Stimulated activated CD4-positive, alpha-beta T cell treated with anti-CD3 and anti-CD28 coated beads, TNF-alpha, amount 100 ng/mL, for 48 hours (primary cell): ENCODE data around the gene SLC39A7.

Experiments
- DNase-seq, 3 donors: peaks; one replicate each; pipeline ENCODE4 v3.0.0-alpha.2; 2020; ENCODE audit warnings: low read depth in 3 of 3

The SLC39A7 gene, protein sequence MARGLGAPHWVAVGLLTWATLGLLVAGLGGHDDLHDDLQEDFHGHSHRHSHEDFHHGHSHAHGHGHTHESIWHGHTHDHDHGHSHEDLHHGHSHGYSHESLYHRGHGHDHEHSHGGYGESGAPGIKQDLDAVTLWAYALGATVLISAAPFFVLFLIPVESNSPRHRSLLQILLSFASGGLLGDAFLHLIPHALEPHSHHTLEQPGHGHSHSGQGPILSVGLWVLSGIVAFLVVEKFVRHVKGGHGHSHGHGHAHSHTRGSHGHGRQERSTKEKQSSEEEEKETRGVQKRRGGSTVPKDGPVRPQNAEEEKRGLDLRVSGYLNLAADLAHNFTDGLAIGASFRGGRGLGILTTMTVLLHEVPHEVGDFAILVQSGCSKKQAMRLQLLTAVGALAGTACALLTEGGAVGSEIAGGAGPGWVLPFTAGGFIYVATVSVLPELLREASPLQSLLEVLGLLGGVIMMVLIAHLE

DNA sequence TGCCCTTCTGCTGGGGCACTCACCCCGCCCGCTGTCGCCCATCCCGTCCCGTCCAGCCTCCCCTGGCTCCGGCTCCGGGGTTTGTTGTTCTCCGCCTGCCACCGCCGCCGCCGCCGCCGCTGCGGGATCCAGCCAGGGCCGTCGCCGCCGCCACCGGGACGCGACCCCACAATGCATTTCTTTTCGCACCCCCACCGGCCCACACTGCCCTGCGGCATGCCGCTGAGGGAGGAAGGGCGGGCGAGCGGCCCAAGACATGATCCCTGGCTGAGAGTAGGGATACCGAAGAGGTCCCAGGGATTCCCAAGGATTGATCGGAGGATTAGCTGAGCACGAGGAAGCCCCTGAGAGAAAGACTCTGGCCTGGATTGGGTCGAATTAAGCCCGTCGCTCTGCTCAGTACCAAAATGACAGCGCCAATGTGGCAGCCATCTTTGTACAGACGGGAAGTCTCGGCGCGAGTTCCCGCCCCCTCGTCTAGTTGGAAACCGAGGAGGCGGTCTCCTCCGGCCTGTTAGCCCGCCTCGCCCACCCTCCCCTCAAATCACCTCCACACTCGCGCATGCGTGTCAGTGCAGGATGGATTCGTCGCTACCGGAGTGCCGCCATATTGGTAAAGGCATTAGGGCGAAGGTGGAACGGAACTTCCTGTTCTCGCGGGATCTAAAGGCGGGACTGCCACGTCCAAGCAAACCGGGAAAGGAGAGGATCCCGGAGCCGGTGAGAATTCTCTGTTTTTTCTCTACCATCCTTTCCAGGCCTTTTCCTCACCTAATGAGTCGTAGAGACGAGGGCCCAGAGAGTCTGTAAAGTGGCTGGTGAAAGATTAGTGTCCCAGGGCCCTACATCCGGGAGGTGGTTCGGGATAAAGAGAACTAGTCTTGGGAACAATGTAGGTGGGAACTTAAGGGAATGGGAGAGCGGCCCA is at the start of gene SLC39A7, which contains the start of gene RXRB:
SLC39A7 (plus strand) TSS at position 649 of the 928 bp plus-strand sequence. CDS start 379 bp downstream, outside the sequence.
RXRB (minus strand) TSS at position 447 of the 928 bp plus-strand sequence; CDS start at position 258, 189 bp downstream.
- peak; percentile 97 to 99 (median 99) for DNase-seq

DNA sequence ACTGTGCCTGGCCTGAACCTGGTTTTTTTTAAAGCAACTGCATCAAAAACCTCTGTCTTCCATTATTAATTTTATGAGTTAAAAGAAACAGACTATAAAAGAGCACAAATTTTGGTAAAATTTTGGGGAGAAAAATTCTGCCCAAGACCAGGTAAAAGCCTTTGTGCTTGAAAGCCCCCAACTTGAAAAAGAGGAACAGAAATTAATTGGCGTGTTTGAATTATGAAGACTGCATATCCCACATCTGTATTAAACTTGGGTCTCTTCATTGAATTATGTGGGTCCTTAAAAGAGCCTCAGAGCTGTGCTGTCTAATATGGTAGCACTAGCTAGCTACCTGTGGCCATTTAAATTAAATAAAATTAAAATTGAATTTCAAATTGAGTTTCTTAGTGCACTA is 49.6 kb upstream of the SLC39A7 start:
- no peak for DNase-seq

DNA sequence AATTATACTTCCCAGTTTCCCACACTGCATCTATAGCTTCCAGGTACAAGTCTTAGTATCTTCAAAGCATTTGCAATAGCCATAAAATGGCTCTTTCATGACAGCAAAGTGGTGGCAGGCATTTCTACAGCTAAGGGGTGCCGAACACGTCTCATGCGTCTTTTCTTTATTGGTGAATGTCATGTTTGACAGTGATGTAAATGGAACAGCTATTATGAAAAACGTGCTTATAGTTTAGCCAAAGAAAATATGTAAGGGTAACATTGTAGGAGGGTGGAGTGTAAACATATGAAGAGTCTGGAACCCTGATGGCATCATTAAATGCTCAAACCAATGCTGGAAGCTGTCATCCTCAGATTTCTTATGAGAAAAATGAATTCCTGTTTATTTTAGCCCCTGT is 46.3 kb upstream of the SLC39A7 start:
- no peak for DNase-seq

DNA sequence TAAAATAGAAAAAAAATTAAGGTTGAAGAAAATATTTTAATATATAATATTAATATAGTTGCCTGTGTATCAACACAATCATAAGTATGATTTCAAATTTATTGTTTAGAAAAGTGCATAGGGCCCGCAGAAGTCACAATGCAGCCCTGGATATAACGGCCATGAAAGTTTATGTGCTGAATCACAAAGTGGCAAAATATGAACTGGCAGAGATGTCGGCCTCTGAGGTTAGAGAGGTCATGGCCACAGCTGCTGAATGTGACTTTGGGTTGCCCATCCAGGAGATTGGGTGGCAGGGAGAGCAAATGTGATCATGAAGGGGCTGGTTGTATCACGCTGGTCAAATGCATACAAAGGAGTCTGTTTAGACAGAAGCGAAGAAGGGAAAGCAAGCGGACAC is 44.1 kb upstream of the SLC39A7 start:
- no peak for DNase-seq

DNA sequence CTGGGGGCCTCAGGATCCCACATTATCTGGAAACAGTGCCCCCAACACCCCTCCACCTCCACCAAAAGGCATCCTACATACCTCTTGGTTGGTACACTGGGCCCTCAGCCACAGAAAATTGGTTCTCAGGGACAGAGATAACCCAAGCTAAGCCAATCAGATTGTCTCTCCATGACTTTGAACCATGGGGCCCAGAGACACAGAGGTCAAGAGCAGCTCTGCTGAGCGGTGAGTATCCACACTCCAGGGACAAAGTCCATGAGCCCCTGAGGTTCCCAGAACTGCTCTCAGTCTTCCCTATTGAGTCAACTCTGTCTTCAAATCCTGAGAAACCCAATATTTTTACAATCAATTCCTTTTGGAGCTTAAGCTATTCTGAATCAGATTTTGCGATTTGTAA is 43.7 kb upstream of the SLC39A7 start:
- DNase-seq = no peak

DNA sequence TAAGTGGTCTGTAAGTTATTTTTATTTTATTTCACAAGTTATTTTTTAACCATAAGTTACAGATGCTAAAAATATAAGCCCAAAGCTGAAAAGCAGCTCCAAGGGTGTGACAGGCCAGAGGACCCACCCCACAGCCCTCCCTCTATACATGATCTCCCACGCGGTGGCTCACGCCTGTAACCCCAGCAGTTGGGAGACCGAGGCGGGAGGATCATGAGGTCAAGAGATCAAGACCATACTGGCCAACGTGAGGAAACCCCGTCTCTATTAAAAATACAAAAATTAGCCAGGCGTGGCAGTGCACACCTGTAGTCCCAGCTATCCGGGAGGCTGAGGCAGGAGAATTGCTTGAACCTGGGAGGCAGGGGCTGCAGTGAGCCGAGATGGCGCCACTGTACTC is 40.6 kb upstream of the SLC39A7 start:
- DNase-seq = no peak

DNA sequence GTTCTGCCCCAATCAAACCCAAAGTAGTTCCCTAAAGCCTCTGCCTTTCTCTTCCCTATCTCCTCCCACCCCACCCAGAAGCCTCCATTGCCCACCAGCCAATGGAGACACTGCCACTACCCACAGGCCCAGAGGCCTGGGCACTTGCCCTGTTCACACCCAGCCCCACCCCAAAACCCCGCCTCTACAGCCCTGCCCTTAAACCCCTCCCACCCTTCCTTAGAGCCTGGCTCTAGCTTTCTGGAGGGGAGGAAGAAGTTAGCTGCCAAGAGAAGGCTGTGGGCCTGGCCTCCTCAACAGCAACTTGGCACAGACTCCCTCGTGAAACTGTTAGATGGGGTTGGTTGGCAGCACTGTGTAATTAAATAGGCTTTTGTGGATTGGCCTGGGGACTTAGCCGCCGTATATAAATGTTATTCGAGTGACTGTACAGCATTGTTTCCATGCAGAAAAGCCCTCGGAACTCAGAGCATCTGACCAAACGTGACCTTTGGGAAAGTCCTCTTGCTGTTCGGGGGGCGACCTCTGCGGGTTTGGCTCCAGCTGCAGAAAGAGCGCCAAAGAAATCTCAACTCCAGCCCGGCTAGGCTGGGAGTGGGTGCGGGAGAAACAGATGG is 39.8 kb upstream of the SLC39A7 start:
- DNase-seq = no peak

DNA sequence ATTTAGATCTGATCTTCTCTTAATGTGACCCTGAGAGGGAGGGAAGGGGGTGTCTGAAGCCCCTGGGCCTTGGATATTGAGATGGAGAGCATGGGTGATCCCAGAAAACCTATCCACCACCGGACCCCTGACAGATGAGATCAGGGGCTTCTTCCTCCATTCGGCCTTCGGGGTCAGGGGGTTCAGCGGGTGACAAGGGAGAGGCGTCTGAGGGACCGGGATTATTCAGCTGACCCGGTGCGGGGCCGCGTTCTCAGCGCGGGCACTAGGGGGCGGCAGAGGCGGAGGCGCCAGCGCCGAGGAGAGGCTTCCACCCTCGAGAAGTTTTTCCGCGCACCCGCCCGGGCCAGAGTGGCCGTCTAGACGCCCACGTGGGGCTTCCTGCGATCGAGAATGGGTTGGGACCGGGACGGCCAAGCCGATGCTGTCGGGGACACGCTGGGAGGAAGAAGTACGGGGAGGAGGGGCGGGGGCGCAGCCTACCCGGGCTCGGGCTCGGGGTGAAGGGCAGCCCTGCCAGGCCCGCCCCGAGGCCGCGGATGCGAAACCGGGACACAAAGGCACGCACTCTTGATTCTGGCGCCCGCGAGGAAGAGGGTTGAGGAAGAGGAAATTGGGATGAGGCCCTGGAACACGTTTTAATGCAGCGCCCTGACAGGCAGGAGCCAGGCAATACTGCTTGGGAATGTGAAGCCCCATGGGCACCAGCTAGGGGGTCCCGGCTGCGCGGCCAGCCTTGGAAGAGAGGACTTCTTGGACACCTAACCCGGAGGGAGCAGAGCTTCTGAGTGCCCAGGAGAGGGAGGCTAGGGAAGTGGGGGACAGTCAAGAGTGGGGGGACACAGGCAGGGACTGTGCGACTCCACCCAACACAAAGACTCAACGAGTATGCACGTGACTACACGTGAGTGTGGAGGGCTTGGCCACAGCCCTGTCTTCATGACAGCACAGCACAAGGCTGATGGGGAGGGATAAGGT is 39.0 kb upstream of the SLC39A7 start:
- DNase-seq = peak; percentile 66 to 81 (median 70)

DNA sequence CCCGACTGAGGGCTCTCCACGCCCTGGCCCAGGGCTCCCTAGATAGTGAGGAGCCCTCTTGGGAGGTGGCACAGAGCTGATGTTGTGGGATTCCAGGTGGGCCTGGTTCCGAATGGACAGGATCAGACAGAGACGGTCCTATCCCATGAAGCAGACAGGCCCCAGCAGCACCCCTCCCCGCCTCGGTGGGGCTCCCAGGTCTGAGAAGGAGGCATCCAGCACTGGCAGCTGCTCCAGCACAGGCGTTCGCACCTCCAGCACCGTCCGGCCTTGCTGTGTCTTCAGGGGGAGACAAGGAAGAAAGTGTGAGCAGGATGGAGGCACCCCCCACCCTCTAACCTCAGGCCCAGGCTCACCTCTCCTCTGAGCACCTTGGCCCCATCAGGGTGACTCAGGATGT is 37.1 kb upstream of the SLC39A7 start:
- DNase-seq = no peak

DNA sequence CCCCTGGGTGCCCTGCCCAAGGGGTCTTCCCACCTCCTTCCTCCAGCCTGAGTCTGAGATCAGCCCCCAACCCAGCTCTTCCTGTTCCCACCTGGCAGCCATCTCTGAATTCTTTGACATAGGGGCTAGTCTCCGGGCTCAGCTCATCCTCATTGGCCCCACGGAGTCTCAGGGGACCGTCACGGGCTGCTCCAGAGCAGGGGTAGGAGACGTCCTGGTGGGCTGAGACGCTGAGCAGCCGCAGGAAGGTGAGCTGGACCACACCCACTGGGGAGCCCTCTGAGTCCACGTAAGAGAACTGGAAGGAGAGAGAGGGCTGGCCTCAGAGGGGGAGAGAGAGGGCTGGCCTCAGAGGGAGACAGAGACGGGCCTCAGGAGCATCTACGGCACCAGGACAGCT is 36.5 kb upstream of the SLC39A7 start:
- DNase-seq = no peak

DNA sequence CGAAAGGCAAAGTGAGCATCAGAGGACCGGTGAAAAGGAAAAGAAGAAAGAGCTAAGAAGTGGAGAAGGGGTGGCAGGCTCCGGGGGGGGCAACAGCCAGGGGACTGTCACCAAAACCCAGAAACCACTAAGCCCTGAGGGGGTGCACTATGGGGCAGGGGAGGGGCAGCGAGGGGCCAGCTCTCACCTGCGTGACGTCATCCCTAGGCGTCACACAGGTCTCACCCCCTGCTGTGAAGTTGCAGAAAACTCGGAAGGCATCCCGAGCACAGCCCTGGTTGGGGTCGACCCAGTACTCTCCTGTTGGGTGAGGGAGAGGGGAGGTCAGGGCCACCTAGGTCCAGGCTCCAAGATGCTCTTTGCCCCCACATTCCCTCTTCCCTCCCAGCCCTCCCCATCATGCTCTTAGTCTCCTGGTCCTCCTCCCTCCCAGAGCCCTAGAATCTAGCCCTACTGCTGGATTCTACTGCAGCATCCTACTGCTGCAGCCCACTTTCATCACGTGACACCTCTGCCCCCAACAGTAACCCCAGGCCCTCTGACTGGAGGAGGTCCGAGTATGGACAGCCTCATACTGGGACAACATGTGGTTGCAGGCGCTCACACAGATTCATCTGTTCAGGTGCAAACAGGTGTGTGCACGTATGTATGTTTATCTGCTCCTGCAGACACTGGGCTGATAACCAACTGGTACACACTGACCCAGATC is 35.8 kb upstream of the SLC39A7 start:
- DNase-seq = no peak

DNA sequence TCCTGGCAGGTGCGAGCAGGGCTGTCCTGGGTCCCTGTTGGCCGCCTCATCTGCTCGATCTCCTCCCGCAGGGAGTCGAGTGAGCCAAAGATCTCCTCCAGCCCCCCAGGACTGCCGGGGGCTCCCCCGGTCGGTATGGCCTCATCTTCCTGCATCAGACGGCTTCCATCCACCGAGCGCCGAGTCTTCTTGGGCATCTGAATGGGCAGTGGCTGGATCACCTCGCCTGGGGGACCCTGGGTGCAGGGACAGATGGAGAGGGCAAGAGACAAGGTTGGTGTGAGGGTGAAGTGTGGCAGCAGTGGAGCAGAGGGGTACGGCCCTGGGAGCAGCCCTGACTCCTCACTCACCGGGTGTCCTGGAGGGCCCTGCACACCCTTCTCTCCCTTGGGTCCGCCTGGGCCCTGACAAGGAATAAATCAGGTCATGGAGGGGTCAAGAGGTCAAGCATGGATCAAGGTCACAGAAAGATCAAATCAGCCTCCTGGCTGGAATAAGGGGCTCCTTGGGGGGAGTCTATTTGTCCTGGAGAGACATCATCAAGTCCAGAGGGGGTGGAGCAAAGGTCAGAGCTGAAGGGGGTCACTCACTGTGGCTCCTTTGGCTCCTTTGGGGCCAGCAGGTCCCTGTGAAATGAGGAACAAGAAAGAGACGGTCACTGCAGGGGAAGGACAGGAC is 34.9 kb upstream of the SLC39A7 start:
- no peak for DNase-seq

DNA sequence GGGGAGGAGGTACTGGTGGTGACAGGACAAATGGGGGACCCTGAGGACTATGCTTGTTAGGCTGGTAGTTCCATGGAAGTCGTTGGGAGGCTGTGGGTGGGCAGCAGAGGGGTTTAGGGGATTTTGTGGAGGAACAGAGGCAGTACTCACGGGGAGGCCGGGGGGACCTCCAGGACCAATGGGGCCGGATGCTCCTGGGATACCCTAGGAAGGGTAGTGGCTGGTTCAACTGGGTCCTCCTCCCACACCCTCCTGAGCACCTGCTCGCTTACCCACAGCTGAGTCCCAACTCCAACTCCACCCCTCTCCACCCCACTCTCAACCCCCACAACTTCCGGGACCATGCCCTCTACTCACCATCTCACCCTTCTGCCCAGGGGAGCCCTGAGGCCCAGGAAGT is 34.3 kb upstream of the SLC39A7 start:
- no peak for DNase-seq

DNA sequence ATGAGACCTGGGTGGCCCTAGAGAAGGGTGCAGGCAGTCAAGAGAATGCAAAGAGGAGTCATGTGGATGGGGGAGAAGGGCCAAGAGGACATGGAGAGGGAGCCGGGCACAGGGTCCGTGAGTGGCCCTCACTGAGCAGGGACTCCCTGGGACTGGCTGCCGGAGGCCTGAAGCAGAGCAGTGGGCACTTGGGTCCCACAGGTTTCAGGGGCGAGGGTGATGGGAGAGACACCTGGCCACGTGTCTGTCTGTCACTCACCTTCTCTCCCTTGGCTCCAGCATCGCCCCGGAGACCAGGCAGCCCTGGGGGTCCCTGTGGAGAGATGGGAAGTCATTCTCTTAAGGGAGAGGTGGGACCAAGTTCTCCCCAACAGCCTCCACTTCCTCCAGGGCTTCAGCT is 33.9 kb upstream of the SLC39A7 start:
- no peak for DNase-seq

DNA sequence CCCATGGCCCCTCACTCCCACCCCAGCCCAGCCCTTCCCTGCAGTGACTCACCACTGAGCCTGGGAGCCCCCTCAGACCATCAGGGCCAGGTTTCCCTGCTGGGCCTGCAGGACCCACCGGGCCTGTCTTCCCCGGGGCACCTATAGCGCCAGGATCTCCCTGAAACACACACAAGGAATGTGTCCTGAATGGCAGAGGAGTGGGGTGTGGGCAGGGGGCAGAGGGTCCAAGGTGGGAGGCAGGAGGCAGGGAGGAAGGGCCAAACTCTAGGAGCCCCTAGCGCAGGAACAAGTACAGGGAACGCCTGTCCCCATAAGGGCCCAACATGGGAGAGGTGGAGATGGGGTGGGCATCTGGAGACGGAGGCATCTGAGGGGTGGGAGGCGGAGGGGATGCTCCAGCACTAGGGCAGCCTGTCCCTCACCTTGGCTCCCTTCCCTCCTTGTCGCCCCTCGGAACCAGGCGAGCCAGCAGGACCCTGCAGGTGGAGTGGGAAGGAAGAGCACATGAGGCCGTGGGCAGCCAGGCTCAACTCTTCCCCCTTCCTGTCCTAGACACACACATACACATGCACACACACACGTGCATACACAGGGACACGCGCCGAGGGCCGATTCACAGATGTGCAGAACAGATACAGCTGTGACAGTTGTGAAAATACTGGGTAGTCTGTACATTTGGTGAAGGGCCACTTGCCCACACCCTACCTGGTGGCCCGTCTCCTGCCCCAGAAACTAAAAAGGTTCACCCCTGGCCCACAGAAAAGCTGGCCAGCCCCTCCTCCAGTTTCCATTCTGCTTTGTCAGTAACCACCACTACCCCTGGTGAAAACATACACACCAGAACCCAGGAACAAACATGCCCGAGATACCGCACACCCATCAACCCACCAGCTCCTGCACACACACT is 33.0 kb upstream of the SLC39A7 start:
- DNase-seq = no peak

DNA sequence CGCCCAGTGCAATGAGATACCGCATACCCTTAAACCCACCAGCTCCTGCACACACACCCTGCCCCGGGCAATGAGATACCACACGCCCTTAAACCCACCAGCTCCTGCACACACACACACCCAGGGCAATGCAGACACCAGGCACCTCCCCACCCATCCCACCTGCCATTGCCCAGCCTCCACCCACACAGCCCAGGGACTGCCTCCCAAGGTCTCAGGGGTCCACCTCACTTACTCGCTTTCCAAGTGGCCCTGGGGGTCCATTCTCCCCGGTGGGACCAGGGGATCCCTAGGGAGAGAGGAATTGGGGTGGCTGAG is 32.4 kb upstream of the SLC39A7 start:
- DNase-seq = no peak

DNA sequence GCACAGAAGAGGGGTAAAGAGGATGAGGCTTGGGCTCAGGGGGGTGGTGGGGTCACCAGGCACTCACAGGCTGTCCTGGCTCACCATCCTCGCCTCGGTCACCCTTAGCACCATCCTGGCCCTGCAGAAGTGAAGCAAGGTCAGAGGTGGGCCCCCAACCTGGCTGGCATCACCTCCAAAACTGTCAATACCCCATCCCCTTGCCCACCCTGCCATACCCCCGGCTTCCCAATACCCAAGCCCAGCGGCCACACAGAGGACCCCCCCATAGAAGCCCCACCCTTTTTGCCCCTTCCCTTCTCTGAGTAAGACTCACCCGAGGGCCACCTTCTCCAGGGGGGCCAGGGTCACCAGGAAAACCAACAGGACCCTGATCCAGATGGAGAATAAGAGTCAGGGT is 32.0 kb upstream of the SLC39A7 start:
- DNase-seq = no peak

DNA sequence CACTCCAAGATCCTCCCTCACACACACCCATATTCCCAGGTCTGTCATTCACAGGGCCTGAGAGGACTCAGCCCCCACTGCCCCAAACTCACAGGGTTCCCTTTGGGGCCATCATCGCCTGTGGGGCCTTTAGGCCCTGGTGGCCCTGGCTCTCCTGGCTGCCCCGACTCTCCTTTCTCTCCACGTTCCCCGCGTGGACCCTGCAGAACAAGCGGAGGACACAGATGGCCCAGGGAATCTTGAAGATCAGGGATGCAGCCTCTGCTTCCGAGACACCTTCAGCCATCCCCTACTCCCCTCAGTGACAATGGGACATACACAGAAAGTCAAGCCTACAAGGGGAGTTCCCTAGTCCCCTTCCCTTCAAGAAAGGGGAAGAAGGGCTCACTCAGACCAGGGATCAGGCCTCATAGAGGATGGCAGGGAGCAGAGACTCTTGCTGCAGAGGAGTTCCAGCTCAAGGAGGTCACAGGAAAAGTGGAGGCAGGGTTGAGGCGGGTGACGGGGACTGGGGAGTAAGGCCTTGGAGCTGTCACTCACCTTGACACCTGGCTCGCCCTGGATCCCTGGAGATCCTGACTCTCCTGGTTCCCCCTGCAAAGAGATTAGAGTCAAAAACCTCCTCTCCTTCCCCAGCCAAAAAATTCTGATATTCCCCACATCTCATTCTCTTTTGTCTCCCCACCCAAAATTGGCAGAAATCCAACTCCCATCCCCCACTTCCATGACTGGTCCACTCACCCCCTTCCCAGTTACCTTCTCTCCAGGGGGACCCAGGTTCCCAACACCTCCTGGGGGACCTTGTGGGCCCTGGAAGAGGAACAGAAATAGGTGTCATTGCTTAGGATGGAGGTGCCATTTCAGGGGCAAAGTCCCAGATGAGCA is 31.1 kb upstream of the SLC39A7 start:
- no peak for DNase-seq
